T-helper 2 cell treated with Interferon-gamma antibody and Interleukin-4, amounts not matched to agents 5 μg/mL and 100 μg/mL, for 36 hours (primary cell): ENCODE measurements around the gene ATP2B2.

ENCODE experiments used
- DNase-seq: peaks from one replicate; pipeline ENCODE4 v3.0.0; 2021; ENCODE audit warnings: low spot score
- H3K27ac Mint-ChIP-seq: one replicate; pipeline ENCODE4 v1.8.0; 2021; ENCODE audit warnings: mild to moderate bottlenecking, mixed read lengths
- H3K27me3 Mint-ChIP-seq: one replicate; pipeline ENCODE4 v1.8.0; 2021; ENCODE audit warnings: low read depth, mixed read lengths
- H3K36me3 Mint-ChIP-seq: one replicate; pipeline ENCODE4 v1.8.0; 2021; ENCODE audit warnings: low read depth, mixed read lengths
- H3K4me1 Mint-ChIP-seq: one replicate; pipeline ENCODE4 v1.8.0; 2021; ENCODE audit warnings: low read depth, mixed read lengths
- H3K4me3 Mint-ChIP-seq: one replicate; pipeline ENCODE4 v1.8.0; 2022; ENCODE audit warnings: mild to moderate bottlenecking, moderate library complexity, mixed read lengths
- H3K9me3 Mint-ChIP-seq: one replicate; pipeline ENCODE4 v1.8.0; 2021; ENCODE audit warnings: mixed read lengths

The ATP2B2 gene

DNA sequence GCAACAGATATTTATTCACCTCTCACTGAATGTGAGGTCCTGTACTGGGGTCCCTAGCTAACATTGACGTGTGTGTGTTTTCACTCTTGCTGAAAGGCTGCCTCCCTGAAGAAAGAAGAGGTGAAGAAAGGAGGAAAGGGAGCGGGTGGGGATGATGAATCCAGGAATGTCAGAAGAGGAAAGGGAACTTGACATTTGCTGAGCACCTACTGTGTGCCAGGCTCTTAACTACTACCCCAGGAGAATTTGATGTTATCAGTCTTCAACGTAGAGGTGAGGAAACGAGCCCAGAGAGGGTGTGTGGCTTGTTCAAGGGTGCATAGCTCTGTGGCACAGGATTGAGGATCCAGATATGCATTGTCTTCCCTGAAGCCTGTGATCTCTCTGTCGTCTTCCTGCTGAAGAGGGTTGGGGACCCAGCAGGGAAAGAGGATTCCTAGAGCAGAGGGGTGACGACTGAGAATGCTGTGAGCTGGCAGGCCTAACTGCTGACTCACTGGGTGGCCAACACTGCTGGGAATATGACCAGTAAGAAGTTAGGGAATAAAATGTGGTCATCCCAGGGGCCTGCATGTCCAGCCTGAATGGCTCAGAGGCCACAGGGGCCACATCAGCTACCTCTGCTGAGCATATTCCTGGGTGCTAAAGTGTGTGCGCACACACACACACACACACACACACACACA is 6.6 kb upstream of the ATP2B2 start:
- H3K4me3 Mint-ChIP-seq = no peak overlapping the region

GRCh38 chr3:10510743-10511432 is 5.5 kb upstream of the ATP2B2 start:
- H3K9me3 Mint-ChIP-seq = no peaks in the 10 kb centered on the region
- no peaks in the 10 kb centered on the region for H3K36me3 Mint-ChIP-seq
- H3K27ac Mint-ChIP-seq = no peak overlapping the region
- H3K4me3 Mint-ChIP-seq = no peak overlapping the region
- H3K4me1 Mint-ChIP-seq = no peaks in the 10 kb centered on the region
- peaks cover 8% of the 10 kb centered on the region for H3K27me3 Mint-ChIP-seq
- DNase-seq = no peak

More for the DNA sequence above, 6.6 kb upstream of the ATP2B2 start:
- Mint-ChIP-seq H3K27me3 (peaks cover 3% of the 10 kb centered on the region), H3K4me1 (no peaks in the 10 kb centered on the region), H3K9me3 (no peaks in the 10 kb centered on the region), H3K27ac (no peak overlapping the region), H3K36me3 (no peaks in the 10 kb centered on the region)
- no peak for DNase-seq

- Mint-ChIP-seq H3K36me3 (no peaks in the 10 kb centered on the region), H3K4me3 (no peak overlapping the region), H3K9me3 (no peaks in the 10 kb centered on the region), H3K4me1 (no peaks in the 10 kb centered on the region), H3K27me3 (peaks cover 11% of the 10 kb centered on the region), H3K27ac (no peak overlapping the region)
- DNase-seq = no peak
Observed at GRCh38 chr3:10510086-10510742, 4.8 kb upstream of the ATP2B2 start.

GRCh38 chr3:10509325-10509724 is 3.9 kb upstream of the ATP2B2 start:
- Mint-ChIP-seq H3K27me3 (peaks cover 17% of the 10 kb centered on the region), H3K36me3 (no peaks in the 10 kb centered on the region), H3K4me1 (no peaks in the 10 kb centered on the region), H3K4me3 (no peak overlapping the region), H3K9me3 (no peaks in the 10 kb centered on the region), H3K27ac (no peak overlapping the region)
- DNase-seq = no peak

GRCh38 chr3:10508619-10509260 is 3.4 kb upstream of the ATP2B2 start:
- H3K27ac Mint-ChIP-seq = no peak overlapping the region
- H3K4me3 Mint-ChIP-seq = no peak overlapping the region
- no peaks in the 10 kb centered on the region for H3K36me3 Mint-ChIP-seq
- no peaks in the 10 kb centered on the region for H3K4me1 Mint-ChIP-seq
- H3K9me3 Mint-ChIP-seq = no peaks in the 10 kb centered on the region
- no peak for DNase-seq
- H3K27me3 Mint-ChIP-seq = peaks cover 22% of the 10 kb centered on the region

DNA sequence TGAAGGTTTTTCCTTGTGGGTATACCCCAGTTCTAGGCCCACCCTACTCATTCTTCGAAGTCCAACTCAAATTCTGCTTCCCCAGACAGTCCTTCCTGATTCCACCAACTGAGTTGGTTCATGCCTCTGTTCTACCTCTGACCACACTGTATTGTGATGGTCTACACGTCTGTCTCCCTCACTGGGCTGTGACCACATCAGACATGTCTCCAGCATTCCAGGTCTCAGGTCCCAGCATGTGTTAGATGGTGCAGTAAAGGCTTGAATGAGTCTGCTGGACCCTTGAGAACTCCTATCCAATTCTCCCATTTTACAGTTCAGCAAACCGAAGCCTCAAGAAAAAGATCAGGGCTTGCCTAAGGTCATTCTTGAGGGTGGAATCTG is 2.8 kb upstream of the ATP2B2 start:
- Mint-ChIP-seq H3K27ac (no peak overlapping the region), H3K4me3 (no peak overlapping the region), H3K9me3 (no peaks in the 10 kb centered on the region), H3K4me1 (no peaks in the 10 kb centered on the region), H3K36me3 (no peaks in the 10 kb centered on the region), H3K27me3 (peaks cover 23% of the 10 kb centered on the region)
- DNase-seq = no peak

DNA sequence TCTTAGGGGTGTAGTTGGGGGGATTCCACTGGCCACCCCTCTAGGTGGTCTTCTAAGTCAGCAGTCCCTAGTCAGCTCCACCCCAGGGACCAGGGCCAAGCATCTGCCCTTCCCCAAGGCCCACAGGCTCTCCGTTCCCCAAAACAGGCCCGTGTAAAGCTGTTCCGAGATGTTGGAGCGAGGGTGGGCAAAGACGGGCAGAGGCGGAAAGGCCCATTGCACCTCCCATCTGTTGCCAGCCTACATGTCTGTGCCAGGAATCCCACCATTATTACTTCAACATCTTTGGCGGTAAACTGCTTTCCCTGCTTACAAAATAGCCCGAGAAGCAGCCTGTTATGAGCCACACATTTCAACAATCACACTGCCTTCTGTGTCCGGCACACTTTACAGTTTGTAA is 1.9 kb upstream of the ATP2B2 start:
- no peaks in the 10 kb centered on the region for H3K36me3 Mint-ChIP-seq
- DNase-seq = no peak
- H3K27me3 Mint-ChIP-seq = peaks cover 23% of the 10 kb centered on the region
- H3K4me3 Mint-ChIP-seq = no peak overlapping the region
- H3K27ac Mint-ChIP-seq = no peak overlapping the region
- no peaks in the 10 kb centered on the region for H3K9me3 Mint-ChIP-seq
- no peaks in the 10 kb centered on the region for H3K4me1 Mint-ChIP-seq

GRCh38 chr3:10506696-10507095 is 1.3 kb upstream of the ATP2B2 start:
- no peak for DNase-seq
- Mint-ChIP-seq H3K4me1 (no peaks in the 10 kb centered on the region), H3K27ac (no peak overlapping the region), H3K27me3 (peaks cover 23% of the 10 kb centered on the region), H3K36me3 (no peaks in the 10 kb centered on the region), H3K4me3 (no peak overlapping the region), H3K9me3 (no peaks in the 10 kb centered on the region)

GRCh38 chr3:10505791-10506585 is 602 bp upstream of the ATP2B2 start:
- DNase-seq = no peak
- H3K4me3 Mint-ChIP-seq = no peak overlapping the region
- peaks cover 23% of the 10 kb centered on the region for H3K27me3 Mint-ChIP-seq
- no peaks in the 10 kb centered on the region for H3K9me3 Mint-ChIP-seq
- no peaks in the 10 kb centered on the region for H3K4me1 Mint-ChIP-seq
- no peak overlapping the region for H3K27ac Mint-ChIP-seq
- H3K36me3 Mint-ChIP-seq = no peaks in the 10 kb centered on the region

- Mint-ChIP-seq H3K4me1 (no peaks in the 10 kb centered on the region), H3K4me3 (no peak overlapping the region), H3K9me3 (no peaks in the 10 kb centered on the region), H3K36me3 (no peaks in the 10 kb centered on the region), H3K27ac (no peak overlapping the region), H3K27me3 (peaks cover 23% of the 10 kb centered on the region)
- DNase-seq = no peak
Observed at GRCh38 chr3:10504171-10505049, 976 bp downstream of the ATP2B2 start.

- Mint-ChIP-seq H3K27me3 (peaks cover 23% of the 10 kb centered on the region), H3K36me3 (no peaks in the 10 kb centered on the region), H3K4me3 (no peak overlapping the region), H3K4me1 (no peaks in the 10 kb centered on the region), H3K27ac (no peak overlapping the region), H3K9me3 (no peaks in the 10 kb centered on the region)
- no peak for DNase-seq
Observed at GRCh38 chr3:10503217-10503796, 2.1 kb downstream of the ATP2B2 start.

DNA sequence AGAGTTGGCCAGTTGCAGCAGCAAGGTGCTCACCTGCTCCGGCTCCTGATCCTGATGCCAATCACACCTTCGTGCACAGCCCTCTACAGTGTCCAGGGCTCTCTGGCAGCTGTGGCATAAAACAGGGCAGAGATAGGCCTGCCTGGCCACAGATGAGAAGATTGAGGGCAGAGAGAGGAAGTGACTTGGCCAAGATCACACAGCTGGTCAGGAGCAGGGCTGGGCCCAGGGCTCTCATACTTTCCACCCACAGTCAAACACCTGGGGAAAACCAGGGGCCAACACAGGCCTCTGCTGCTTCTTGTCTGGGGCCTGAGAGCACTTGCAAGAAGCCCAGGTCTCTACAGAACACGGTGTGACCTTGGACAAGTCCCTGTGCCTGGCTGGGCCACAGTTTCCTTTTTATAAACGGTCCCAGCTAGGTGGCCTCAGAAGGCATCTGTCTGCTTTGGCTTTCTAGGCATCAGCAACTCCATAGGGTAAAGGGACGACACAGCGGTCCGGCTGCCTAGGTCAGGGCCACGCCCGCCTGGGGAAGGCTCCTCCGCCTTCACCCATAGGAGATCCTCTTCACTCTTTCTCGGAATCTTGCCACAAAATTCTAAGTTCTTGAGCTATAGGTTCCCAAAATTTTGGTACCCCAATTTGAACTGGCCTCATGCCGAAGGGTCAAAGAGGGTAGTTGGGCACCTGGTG is 3.1 kb downstream of the ATP2B2 start:
- no peak for DNase-seq
- Mint-ChIP-seq H3K4me3 (no peak overlapping the region), H3K27ac (no peak overlapping the region), H3K9me3 (no peaks in the 10 kb centered on the region), H3K36me3 (no peaks in the 10 kb centered on the region), H3K27me3 (peaks cover 20% of the 10 kb centered on the region), H3K4me1 (no peaks in the 10 kb centered on the region)
